ENCODE measurements around the gene IGFL4. TPM values are rescaled to one million over a fixed set of nuclear protein-coding genes. Genes with fewer than 3 reads are reported as not detected.

IGFL4 gene
- total RNA-seq, 1 donor from 2014 or later: 2.3 TPM

DNA sequence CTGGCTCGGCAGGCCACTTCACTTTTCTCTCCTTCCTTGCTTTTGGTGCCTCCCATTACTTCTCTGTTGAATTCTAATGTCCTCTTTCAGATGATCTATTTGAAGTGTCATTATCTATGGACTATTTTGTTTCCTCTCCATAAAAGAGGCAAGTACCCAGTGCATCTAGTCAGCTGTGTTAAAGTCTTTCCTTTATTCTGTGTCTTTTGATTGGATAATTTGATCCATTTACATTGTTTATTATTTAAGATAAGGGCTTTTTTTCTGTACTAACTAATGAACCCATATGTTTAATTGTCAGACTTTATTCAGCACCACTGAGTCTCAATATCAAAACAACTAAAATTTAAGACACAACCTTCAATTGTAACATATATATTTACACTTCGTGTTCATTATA, 47.3 kb upstream of the IGFL4 start:
- Mint-ChIP-seq H3K36me3 (ENCODE audit: low read depth, unreplicated experiment) (peaks cover 19% of the 10 kb centered on the region), H3K27me3 (ENCODE audit: low read depth, unreplicated experiment) (peaks cover 2% of the 10 kb centered on the region), H3K4me3 (ENCODE audit: unreplicated experiment) (no peak overlapping the region), H3K27ac (ENCODE audit: unreplicated experiment) (no peak overlapping the region), H3K9me3 (ENCODE audit: unreplicated experiment) (peaks cover 60% of the 10 kb centered on the region), H3K4me1 (ENCODE audit: low read depth, unreplicated experiment) (peaks cover 2% of the 10 kb centered on the region)
- no peaks in the 10 kb centered on the region for H3K4me1 ChIP-seq (ENCODE audit: insufficient read depth, low read length)
- no peaks in the 10 kb centered on the region for H3K79me2 ChIP-seq (ENCODE audit: insufficient read depth, low read length)
- DNase-seq (ENCODE audit: low read depth) (no peak), FAIRE-seq (no peak)
- H2AFZ ChIP-seq (ENCODE audit: low read depth, low read length): no peak overlapping the region
- no peak overlapping the region for H3K27ac ChIP-seq (ENCODE audit: low read depth, low read length)
- peaks cover 23% of the 10 kb centered on the region for H3K27me3 ChIP-seq (ENCODE audit: insufficient read depth, low read length)
- TF ChIP-seq, protein P1, sequence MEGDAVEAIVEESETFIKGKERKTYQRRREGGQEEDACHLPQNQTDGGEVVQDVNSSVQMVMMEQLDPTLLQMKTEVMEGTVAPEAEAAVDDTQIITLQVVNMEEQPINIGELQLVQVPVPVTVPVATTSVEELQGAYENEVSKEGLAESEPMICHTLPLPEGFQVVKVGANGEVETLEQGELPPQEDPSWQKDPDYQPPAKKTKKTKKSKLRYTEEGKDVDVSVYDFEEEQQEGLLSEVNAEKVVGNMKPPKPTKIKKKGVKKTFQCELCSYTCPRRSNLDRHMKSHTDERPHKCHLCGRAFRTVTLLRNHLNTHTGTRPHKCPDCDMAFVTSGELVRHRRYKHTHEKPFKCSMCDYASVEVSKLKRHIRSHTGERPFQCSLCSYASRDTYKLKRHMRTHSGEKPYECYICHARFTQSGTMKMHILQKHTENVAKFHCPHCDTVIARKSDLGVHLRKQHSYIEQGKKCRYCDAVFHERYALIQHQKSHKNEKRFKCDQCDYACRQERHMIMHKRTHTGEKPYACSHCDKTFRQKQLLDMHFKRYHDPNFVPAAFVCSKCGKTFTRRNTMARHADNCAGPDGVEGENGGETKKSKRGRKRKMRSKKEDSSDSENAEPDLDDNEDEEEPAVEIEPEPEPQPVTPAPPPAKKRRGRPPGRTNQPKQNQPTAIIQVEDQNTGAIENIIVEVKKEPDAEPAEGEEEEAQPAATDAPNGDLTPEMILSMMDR (IDR thresholded peaks at IDR 0.05; ENCODE audit: insufficient read depth, low read depth, low read length): no peak
- no peak for TF ChIP-seq EZH2 (IDR thresholded peaks at IDR 0.05; ENCODE audit: insufficient read depth, low read length)
- peaks cover 9% of the 10 kb centered on the region for H3K9me3 ChIP-seq (ENCODE audit: insufficient read depth, low read depth, low read length)
- no peaks in the 10 kb centered on the region for H3K36me3 ChIP-seq (ENCODE audit: insufficient read depth, low read length)
- no peak overlapping the region for H3K4me3 ChIP-seq (ENCODE audit: insufficient read depth, low read depth, low read length)
- no peak overlapping the region for H3K4me2 ChIP-seq (ENCODE audit: low read length)
- no peaks in the 10 kb centered on the region for H4K20me1 ChIP-seq (ENCODE audit: insufficient read depth, low read length)
- H3K9ac ChIP-seq (ENCODE audit: low read length): no peak overlapping the region

DNA sequence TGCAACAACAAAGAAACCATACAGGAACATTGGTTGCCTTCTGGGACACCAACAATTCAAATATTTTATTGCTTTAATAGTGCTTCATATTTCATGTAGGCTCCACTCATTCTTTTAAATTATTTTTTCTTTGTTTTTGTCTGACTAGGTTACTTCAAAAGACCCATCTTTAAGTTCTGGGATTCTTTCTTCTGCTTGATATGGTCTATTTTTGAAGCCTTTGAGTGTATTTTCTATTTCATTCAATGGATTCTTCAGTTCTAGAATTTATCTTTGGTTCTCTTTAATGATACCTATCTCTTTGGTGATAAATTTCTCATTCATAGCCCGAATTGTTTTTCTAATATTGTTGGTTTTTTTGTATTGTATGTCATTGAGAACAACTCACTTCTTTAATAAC, 45.1 kb upstream of the IGFL4 start:
- Mint-ChIP-seq H3K4me1 (ENCODE audit: low read depth, unreplicated experiment) (peaks cover 22% of the 10 kb centered on the region), H3K27me3 (ENCODE audit: low read depth, unreplicated experiment) (peaks cover 2% of the 10 kb centered on the region), H3K9me3 (ENCODE audit: unreplicated experiment) (peaks cover 61% of the 10 kb centered on the region), H3K4me3 (ENCODE audit: unreplicated experiment) (no peak overlapping the region), H3K36me3 (ENCODE audit: low read depth, unreplicated experiment) (peaks cover 18% of the 10 kb centered on the region), H3K27ac (ENCODE audit: unreplicated experiment) (no peak overlapping the region)
- Histone ChIP-seq H3K4me3 (ENCODE audit: insufficient read depth, low read depth, low read length) (no peak overlapping the region), H3K4me1 (ENCODE audit: insufficient read depth, low read length) (peaks cover 20% of the 10 kb centered on the region), H4K20me1 (ENCODE audit: insufficient read depth, low read length) (no peaks in the 10 kb centered on the region), H3K27me3 (ENCODE audit: insufficient read depth, low read length) (peaks cover 17% of the 10 kb centered on the region), H3K27ac (ENCODE audit: low read depth, low read length) (no peak overlapping the region), H2AFZ (ENCODE audit: low read depth, low read length) (no peak overlapping the region), H3K9me3 (ENCODE audit: insufficient read depth, low read depth, low read length) (peaks cover 9% of the 10 kb centered on the region), H3K4me2 (ENCODE audit: low read length) (no peak overlapping the region), H3K79me2 (ENCODE audit: insufficient read depth, low read length) (no peaks in the 10 kb centered on the region), H3K9ac (ENCODE audit: low read length) (no peak overlapping the region), H3K36me3 (ENCODE audit: insufficient read depth, low read length) (no peaks in the 10 kb centered on the region)
- no peak for DNase-seq (ENCODE audit: low read depth)
- FAIRE-seq: no peak
- TF ChIP-seq, protein P1 (IDR thresholded peaks at IDR 0.05; ENCODE audit: insufficient read depth, low read depth, low read length): no peak
- TF ChIP-seq EZH2 (IDR thresholded peaks at IDR 0.05; ENCODE audit: insufficient read depth, low read length): no peak

- Histone ChIP-seq H3K27me3 (ENCODE audit: insufficient read depth, low read length) (peaks cover 5% of the 10 kb centered on the region), H4K20me1 (ENCODE audit: insufficient read depth, low read length) (no peaks in the 10 kb centered on the region), H3K36me3 (ENCODE audit: insufficient read depth, low read length) (no peaks in the 10 kb centered on the region), H3K27ac (ENCODE audit: low read depth, low read length) (no peak overlapping the region), H3K9ac (ENCODE audit: low read length) (peak overlapping the region; percentile 44), H2AFZ (ENCODE audit: low read depth, low read length) (no peak overlapping the region), H3K9me3 (ENCODE audit: insufficient read depth, low read depth, low read length) (peaks cover 15% of the 10 kb centered on the region), H3K4me3 (ENCODE audit: insufficient read depth, low read depth, low read length) (peak overlapping the region; percentile 15), H3K4me1 (ENCODE audit: insufficient read depth, low read length) (peaks cover 31% of the 10 kb centered on the region), H3K79me2 (ENCODE audit: insufficient read depth, low read length) (no peaks in the 10 kb centered on the region), H3K4me2 (ENCODE audit: low read length) (peak overlapping the region; percentile 71)
- Mint-ChIP-seq H3K4me3 (ENCODE audit: unreplicated experiment) (no peak overlapping the region), H3K36me3 (ENCODE audit: low read depth, unreplicated experiment) (peaks cover 11% of the 10 kb centered on the region), H3K4me1 (ENCODE audit: low read depth, unreplicated experiment) (peaks cover 44% of the 10 kb centered on the region), H3K27ac (ENCODE audit: unreplicated experiment) (peak overlapping the region; percentile 98), H3K27me3 (ENCODE audit: low read depth, unreplicated experiment) (peaks cover 2% of the 10 kb centered on the region), H3K9me3 (ENCODE audit: unreplicated experiment) (peaks cover 41% of the 10 kb centered on the region)
- FAIRE-seq (peak; percentile 55), DNase-seq (ENCODE audit: low read depth) (peak; percentile 80)
- TF ChIP-seq, protein P1 (IDR thresholded peaks at IDR 0.05; ENCODE audit: insufficient read depth, low read depth, low read length): no peak
- TF ChIP-seq EZH2 (IDR thresholded peaks at IDR 0.05; ENCODE audit: insufficient read depth, low read length): no peak
These were observed 41.9 kb upstream of the IGFL4 start for GRCh38 chr19:46082728-46083050.

Measured in astrocyte (in vitro differentiated cells and primary cell).